Smooth muscle cell of the brain vasculature (primary cell): ENCODE measurements around the gene ADAMTS17.

Source experiments
- DNase-seq: peaks from one replicate; pipeline ENCODE4 v3.0.0-alpha.2; 2012; ENCODE audit warnings: low read depth, low spot score

Gene ADAMTS17

DNA sequence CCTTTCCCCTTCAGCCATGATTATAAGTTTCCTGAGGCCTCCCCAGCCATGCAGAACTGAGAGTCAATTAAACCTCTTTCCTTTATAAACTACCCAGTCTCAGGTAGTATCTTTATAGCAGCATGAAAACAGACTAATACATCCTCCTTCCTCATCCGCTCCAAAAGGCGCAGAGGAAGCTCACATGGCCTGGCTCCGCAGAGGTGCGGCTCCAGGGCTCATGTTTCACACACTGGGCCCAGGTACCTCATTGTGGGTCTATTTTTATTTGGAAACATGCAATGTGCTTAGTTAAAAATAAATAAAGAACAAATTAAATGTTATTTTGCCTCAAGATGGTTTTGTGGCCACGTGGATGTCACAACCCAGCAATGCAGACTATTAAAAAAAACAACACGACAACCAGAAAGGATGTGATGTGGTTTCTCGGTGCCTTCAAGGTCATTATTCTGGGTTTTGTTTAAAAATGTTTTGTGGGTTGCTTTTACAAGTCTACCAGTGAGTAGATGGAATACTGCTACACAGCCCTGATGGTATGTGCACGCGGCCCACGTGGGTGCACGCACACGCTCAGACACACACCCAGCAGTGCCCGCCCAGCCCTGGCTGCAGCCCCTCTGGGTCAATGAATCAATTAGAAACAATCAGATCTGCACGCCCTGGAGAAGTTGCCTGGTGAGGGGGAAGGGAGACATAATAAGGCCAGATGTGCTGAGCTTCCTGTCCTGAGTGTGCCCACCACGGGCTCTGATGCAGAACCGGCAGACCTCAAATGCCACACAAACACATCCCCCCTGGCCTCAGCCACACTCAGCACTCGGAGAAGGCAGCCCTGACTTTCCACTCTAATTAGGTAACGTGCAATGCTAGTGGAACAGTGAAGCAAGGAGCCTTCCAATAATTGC is 140.1 kb downstream of the ADAMTS17 start:
- no peak for DNase-seq

DNA sequence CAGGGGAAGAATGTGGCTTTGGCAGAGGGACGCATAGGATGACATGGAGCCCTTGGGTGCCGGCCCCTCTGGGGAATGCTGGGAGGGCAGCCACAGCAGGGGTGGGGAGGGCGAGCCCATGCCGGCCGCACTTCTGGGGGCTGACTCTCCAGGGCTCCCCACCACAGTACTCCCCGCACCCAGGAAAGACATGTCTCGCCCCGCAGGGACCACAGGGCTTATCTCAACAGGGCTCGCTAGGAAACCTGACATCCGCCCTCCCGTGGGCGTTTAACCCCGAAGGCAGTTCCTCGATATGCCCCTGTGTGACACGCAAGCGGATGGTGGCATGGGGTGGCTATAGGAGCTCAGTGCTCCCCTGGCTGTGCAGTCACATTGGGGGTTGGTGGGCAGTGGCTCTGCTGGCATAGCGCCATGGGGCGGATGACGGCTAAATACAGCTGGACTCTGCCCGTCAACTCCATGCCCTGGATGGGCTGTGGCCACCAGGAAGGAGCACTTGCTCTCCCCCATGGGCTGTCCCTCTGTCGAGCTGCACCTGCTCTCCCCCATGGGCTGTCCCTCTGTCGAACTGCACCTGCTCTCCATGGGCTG is 141.4 kb downstream of the ADAMTS17 start:
- no peak for DNase-seq

DNA sequence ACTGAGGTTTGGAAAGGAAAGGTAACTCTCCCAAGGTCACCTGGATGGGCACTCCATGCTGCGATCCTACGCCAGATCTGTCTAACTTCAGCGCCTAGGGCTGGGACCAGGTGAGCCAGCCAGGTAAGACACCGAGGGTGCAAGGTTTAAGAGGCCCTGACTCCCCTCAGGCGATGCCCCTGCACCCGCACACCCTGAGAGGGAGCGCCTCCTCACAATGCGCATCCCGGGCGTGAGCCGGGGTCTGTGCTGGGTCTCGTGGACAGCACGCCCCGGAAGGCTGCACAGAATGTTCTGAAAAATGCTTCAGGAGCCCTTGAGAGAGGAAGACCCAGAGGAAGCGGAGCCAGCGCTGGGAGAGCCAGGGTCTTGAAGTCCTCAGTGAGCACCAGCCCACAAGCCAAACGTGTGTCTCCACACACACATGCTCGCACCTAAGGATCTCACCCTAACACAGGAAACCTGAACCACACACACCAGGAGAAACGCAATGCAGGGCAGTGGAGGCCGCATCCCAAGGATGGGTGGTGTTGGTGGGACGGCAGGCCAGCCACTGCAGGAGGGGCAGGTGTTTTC is 142.0 kb downstream of the ADAMTS17 start:
- DNase-seq, result no peak

DNA sequence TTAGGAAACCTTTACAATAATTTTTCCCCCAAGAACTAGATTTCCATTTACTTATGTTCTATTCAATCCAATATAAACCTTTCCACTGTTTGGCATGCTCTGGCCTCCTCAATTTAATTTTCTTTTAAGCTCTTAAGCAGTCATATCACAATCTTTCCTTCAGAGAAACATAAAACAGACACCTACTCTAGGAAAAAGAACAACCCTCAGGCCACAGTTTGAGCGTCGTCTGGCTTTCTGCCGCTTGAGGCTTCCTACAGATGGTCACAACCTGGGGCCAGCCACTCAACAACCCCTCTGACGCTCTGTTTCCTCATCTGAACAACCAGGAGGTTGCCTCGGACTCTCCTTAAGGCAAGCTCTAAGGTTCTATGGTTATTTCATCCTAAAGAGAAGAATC is 143.3 kb downstream of the ADAMTS17 start:
- DNase-seq, result no peak

DNA sequence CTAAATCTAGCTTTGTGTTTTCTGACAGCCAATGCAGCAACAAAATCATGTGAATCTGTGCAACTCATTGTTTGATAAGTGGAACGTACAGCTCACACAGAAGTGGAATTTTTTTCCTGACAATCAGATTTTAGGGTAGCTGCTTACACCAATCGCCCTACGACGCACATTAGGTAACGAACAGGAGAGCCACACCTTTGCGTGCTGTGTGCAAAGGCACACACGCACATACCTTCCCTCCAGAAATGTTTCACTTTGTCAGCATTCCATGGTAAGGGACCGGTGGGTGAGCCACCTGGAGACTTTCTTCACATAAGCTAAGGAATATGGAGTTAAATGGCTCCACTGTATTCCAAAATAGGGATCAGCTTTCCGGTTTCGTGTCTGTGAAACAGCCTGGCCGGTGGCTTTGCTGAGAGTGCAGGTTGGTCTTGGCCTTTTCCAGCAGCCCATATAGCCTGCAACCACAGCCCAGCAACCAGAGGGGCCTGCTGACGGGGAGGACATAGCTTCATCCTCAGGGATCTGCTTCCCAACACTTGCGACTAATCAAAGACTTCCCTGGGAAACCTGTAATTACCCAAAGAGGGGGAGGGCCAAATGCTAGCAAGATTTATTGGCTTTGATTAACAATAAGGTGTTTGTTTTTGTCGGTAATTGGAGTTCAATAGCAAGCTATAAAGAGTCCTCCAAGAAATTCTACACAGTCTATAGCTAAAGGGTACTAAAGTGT is 145.3 kb downstream of the ADAMTS17 start:
- no peak for DNase-seq

DNA sequence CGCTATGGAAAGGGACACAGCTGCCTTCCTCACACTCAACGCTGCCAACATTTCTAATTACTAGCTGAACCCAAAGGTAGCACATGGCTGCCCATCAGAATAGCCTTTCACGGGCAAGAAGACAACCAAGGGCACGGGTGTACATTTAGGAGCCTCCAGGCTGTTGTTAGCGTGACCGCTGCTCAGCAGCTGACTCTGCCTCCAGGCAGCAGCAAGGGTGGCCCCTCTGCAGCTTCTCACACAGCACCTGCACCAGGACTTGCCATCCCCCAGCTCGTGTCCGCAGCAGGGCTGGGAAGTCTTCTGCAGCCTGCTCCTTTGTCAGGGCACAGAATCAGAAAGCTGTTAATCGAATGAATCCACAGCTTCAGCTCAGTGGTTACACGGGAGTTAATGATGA is 146.8 kb downstream of the ADAMTS17 start:
- DNase-seq, result no peak

DNA sequence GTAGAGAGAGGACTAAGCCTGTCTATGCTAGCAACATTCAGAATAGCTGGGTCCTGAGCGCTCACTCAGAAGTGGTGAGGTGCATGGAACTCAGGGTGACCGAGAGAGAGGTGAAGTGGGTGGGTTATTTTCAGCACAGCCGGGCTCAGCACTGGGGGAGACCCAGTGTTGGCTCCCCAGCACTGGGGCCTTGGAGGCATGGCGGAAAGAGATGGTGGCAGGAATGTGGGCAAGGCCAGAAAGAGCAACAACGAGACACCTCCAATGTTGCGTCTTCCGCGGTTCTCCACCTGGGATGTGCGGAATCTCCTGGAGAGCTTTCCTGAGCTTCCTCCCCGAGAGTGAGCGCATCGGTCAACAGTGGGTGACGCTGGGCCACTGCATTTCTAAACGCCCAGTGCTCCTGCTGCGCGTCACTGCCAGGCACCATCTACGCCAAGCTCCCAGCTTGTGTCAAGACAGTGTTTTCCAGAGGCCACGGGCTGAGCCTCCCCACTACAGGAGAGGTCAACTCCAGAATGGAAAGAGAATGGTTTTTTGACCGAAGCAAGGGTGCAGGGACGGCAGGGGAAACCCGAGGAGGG is 148.4 kb downstream of the ADAMTS17 start:
- no peak for DNase-seq

DNA sequence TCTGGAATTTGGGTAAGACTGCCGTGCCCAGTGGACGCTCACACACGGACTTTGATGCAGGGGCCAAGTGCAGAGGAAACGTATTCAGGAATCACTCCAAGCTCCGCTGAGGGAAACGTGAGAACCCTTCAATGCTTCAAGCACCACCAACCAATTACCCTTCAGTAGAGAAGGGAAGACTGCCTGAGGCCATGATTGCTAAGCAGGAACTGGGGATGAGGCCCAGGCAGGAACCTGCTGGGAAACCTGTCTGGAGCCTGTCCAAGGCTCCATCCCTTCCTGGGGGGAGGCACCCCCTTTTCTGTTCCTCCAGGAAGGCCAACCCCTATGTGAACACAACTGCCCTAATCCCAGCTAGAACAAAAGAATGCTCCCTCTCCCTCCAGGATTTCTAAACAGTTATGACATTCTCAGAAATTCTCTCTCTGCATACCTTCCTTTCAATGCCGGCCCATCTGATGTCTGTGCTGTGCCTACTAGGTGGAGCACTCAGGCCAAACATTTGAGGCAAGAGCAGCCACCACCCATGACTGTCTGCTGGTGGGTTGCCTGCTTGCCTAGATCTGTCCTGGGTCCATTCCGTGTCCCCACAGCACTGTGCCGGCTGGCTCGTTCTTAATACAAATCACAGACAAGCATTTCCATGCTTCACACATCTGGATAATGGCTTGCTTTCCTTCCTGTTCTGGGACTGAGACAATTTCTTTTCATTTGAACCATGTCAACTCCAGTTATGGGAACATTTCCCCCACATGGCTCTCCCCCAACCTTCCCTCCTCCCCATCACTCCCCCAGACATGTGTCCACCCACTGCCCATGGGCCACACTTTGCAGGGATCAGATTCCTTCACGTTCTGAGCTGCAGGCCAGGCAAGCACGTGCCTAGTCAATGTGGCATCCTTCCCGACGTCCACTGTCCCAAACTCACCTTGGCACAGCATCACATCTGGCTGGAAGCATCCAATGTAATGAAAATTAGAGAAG is 149.4 kb downstream of the ADAMTS17 start:
- no peak for DNase-seq

DNA sequence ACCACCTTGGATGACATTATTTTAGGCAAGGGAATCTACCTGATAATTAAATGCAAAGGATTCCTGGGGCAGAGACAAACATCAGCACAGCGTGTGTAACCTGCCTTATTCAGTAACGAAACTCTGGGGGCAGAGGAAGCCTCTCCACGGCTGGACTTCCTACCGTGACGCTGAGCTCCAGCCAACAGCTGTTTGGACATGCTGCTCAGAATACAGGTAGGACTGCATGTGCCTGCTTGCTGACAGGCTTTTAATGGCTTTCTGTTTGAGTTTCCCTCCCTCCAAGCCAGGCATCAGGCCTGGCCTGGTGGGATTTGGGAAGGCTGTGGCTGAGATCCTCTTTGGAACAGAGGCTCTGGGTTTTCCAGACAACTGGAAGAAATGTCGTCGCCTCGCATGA is 150.6 kb downstream of the ADAMTS17 start:
- no peak for DNase-seq

DNA sequence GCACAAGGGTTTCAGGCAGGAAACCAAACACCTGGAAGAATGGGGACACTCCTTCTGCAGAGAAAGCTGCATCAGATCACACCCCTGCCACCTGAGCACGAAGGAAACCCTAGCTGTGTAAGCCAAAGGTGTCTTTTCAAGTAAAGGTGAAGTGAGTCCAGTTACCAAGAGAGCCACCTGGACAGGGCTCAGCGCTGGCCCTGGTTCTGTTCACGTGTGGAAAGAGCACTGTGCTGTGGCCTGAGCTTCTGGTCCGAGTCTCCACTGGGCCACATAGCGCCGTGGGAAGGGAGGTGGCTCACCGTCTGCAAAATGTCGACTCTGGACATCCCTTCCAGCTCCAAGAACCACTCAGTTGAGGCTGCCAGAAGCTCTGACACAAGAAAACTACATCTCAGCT is 151.1 kb downstream of the ADAMTS17 start:
- no peak for DNase-seq

DNA sequence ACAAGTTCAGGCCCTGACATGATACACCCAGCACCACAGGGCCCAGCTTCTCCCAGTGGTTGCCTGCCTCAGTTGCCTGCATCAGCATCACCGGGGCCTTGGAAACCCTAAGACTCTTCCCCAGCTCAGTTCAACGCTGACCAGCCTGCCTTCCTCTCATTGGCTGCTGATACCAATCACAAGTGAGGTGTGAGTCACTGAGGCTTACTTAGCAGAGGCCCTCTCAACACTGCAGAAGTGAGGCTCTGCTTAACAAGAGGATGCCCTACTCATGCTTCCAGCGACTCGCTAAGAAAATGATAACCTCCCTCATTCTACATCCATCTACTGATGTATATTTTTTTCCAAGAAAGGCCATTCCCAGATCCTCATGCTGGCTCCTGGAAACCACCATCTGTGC is 151.9 kb downstream of the ADAMTS17 start:
- no peak for DNase-seq

DNA sequence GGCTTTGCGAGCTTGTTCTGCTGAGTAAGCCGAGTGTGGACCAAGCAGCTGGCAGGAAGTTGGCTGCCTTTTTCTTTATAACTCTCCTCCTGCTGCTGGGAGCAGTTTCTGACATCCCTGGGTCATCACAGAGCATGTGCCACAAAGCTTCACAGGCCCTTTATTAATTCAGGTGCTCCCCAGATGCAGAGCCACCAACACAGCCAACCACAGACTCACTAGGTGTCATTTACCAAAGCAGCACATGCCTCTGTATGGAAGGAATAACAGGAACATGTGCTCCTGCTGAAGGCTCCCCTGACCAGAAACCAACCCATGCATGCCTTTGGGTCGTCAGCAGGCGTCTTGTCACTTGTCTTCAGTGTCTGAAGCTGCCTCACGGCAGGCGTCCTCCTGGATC is 152.5 kb downstream of the ADAMTS17 start:
- no peak for DNase-seq

DNA sequence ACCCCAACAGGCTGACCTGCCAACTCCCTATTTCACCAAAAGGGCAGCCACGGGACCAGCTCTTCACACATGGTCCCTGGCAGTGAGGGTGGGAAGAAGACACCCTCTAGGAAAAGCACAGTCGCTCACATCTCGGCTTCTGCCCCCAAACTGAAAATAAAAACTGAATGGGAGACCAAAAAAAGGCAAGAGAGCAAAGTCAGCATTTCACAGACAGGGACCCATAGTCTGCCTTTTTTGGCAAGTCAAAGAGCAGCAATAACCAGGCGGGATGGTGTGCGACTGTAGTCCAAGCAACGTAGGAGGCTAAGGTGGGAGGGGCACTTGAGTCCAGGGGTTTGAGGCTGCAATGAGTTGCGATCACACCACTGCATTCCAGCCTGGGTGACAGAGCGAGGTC is 154.1 kb downstream of the ADAMTS17 start:
- DNase-seq, result no peak

DNA sequence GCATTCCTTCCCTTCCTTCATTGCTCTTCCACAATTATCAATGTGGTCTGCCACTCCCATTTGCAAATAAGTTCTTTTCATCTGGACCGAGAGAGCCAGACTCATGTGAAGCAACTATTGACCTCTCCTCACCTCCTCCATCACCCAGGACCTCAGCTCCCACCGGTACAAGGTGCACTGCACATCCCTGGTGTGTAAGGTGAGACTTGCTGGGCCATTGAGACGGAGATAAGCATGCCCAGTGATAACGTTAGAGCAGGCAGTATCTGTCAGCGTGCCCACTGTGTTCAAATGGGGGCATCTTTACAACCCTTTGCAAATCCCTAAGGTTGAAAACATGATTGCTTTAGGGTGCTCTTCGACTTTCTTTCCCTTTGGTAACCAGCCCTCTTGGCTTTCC is 154.8 kb downstream of the ADAMTS17 start:
- DNase-seq, result no peak

DNA sequence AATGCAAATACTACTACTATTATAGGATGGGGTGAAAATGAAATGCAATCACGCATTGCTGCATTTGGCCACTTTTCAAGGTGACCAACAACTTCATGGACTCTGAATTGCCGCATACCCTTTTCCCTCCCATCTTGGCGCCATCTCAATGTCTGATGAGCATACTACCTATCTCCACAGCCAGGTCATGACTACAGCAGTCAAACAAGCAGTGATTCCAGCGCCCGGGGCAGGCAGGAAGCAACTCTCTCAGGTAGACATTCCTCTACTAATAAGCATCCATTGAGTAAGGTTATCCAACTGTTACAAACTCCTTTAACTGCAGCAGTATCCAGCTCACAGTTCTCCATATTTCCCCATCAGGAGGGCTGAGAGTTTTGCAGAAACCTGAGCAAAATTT is 155.4 kb downstream of the ADAMTS17 start:
- no peak for DNase-seq

DNA sequence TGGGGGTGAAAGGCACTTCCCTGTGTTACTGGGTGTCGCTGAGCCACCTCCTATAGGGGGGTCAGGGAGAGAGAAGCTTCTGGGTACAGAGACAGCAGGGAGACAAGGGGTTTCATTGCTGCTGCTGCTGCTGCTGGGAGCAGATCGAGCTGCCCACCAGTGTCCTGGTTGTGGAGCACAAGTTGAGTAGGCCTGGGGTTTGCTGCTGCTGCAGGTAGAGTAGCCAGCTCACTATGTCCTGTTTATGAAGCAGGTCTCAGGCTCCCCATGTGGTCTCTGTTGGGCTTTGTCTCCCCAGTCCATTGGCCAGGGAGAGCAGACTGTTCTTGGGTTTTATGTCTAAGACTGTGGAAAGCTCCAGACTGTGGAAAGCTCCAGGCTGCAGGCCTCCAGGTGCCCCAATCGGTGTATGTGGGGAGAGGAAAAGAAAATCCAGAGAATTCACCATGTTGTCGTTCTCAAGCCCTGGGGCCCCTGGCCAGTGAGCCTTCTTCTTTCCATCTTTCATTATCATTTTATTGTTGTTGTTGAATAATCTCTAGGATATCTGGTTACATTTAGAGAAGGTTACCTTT is 157.8 kb downstream of the ADAMTS17 start:
- DNase-seq, result no peak

DNA sequence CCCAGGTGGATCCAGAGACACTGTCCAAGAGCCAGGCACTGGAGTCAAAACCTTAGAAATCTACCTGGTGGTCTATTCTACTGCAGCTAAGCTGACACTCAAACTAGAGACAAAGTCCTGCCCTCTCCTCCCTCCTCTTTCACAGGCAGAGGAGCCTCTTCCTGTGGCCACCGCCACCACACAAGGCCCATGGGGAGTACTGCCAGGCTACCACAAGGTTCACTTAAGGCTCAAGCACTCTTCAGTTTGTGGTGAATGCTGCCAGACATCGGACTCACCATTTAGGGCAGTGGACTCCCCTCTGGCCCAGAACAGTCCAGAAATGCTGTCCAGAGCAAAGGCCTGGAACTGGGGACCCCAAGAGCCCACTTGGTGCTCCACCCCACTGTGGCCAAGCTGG is 160.9 kb downstream of the ADAMTS17 start:
- no peak for DNase-seq

DNA sequence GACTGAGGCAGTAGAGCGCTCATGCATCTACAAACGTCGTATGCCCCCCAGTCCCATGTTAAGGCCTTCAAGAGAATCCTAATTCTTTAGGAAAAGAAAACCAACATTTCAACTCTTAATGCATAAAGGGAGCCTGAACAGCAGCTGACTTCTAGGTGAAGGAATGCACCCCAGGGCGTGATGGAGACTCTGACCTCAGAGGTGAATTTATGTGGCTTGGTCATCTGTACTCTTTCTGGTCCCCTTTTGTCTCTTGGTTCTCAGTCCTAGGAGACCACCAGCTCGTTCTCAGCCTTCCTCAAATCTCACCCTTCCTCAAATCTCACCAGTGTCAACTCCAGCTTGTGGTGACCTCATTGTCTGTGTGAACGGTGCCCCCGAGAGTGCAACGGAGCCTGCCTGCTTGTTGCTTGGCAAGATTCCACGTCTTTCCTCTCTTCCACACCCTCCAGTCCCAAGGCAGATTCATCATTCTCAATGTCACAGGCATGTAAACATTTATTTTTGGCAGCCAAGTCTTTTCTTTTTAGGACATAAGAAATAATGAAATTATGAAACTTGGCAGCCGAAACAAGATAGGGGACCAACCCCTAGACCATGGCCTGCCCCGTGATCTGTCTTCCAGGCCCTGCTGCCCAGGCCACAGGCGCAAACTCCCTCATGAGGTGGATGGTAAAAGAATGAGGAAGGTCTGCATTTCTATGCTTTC is 166.2 kb downstream of the ADAMTS17 start:
- DNase-seq, result no peak

DNA sequence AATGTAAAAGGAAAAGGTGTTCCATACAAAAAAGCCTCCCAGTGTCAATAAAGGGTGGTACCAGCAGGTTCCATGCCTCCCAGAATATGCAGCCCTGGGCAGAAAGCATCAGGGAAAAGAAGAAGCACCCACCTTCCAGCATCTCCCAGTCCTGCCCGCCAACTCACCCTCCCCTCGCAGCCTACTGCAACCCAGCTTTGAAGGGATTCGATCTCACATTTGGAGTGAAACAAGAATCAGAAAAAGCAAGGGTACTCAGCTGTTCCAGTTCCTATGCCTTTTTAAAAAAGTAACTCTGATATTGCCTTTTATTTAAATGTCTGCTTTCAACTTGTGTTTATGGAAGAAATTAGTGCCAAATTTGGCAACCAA is 166.9 kb downstream of the ADAMTS17 start:
- no peak for DNase-seq
